Measurements from ENCODE around the gene GSK3B.
"Not testable (repeated sequence)": the region's sequence is repeated elsewhere in the genome, so short reads cannot be mapped to it uniquely, and the experiment has no call there.

Gene GSK3B

GRCh38 chr3:120053647-120054046 lies 40.6 kb downstream of the GSK3B start:
- not testable (repeated sequence) for DNase-seq (ENCODE audit: low spot score)

GRCh38 chr3:120052677-120053076 lies 41.6 kb downstream of the GSK3B start:
- DNase-seq (ENCODE audit: low spot score): no peak

DNA sequence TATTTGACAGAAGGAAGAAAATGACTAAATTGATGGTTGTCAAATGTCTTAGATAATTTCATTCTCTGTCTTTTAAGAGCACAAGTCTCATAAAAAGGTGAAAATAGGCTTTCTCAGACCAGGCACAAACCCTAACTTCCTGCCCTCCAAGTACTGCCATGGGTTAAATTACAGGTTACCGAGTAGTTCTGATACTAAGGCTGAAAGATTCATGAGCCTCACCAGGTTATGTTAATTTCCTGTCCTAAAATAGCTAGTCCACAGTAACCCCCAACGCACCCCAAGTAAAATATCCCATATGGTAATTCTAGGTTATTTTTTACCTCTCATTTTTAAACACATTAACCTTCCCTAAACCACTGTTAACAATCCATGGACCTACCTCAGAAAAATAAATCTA lies 42.0 kb downstream of the GSK3B start:
- DNase-seq (ENCODE audit: low spot score): no peak

DNA sequence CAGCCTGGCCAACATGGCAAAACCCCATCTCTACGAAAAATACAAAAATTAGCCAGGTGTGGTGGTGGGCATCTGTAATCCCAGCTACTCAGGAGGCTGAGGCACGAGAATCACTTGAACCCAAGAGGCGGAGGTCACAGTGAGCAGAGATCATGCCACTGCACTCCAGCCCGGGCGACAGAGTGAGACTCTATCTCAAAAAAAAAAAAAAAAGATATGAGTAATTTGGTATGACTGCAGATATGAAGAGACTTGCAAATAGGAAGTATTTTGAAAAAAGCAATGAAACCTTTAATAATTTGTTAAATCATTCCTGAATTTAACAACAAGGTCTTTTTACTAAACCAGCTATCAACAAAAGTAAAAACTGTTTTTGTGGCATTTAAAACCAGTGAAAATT lies 42.7 kb downstream of the GSK3B start:
- DNase-seq (ENCODE audit: low spot score): not testable (repeated sequence)

DNA sequence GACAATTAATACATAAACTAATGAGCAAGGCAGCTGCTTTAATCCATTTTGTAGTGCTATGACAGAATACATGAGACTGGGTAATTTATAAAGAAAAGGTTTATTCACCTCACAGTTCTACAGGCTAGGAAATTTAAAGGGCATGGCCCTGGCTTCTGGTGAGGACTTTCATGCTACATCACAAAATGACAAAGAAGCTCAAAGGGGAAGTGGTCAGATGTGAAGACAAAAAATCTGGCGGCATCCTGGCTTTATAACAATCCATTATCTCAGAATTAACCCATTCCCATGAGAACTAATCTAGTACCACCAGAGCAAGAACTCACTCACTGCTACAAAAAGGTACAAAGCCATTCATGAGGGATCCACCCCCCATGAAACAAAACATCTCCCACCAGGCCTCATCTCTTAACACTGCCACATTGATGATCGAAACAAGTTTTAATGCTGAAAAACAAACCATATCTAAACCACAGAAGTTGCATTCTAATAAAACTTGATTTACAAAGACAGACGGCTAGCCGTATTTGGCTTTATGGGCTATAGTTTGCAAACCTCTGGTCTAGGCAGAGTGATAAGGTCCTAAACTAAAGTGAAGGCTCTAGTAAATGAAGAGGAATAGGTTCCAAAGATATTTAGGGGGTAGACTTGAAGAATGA lies 44.2 kb downstream of the GSK3B start:
- DNase-seq (ENCODE audit: low spot score): no peak

DNA sequence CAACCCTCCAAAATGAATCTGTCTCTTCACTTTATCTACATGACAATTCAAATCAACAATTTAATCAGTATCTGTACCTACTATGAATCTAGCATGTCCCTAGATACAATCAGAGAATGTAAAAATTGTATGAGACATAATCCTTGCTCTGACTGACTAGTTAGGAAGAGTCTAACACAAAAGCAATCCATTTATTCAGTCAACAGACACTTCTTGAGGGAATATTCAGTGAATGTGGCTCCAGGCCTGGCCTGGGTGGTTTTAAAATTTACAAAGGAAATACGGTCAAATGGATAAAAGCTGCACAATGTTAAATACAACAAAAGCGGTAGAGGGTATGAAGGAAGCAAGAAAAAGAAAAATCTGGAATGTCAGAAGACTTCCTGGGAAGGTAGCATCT lies 45.2 kb downstream of the GSK3B start:
- no peak for DNase-seq (ENCODE audit: low spot score)

DNA sequence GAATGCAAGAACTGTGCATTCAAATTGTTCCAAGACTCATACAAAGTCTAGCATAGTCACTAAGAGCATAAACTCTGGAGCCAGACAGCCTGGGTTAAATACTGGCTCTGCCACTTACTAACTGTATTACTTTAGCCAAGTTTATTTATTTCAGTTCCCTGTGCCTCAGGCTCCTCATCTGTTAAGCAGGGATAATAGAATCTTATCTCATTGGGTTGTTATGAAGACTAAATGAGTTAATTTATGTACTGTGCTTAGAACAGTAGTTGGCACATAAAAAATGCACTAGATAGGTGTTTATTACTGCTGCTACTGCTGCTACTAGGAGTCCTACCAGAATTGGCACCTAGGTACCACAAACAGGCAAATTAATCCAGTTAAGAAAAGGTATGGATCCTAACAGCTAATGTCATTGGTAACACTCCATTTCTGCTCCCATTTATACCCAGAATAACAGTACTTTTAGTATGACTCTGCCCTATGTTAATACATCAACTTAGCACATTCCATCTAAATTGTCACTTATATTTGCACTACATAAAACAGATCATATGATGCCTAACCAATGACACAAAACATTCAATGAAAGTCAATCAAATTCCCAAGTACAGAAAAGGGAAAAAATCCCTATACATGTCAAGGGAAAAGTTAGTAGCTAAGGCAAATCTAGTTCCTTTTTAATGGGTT lies 45.7 kb downstream of the GSK3B start:
- DNase-seq (ENCODE audit: low spot score): no peak

GRCh38 chr3:120047686-120048085 lies 46.6 kb downstream of the GSK3B start:
- no peak for DNase-seq (ENCODE audit: low spot score)

DNA sequence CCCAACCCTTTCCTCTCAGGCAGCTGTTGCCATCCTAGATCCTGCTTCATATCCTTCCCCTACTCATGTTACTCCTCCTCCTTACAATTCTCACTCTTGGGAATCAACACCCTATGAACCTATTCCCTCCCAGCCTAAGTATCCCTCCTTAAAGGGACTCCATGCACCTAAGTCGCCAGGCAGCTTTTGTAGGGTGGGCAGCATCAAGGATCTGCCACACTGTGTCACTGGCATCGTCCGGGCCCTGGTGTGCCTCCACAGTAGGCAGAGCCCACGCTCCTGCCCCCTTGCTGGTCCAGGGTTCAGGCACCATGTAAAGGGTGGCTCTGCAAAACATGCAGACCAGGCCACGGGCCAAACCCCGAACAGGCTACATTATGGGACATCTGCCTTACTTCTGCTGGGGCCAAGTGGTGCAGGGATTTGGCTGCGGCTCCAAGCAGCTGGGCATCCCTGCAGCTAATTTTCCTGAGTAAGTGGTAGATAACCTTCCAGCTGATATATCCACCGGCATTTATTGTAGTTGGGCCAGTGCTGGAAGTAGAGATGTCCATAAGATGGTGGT lies 53.4 kb downstream of the GSK3B start:
- DNase-seq (ENCODE audit: low spot score): no peak

GRCh38 chr3:120039642-120040610 lies 54.3 kb downstream of the GSK3B start:
- no peak for DNase-seq (ENCODE audit: low spot score)

DNA sequence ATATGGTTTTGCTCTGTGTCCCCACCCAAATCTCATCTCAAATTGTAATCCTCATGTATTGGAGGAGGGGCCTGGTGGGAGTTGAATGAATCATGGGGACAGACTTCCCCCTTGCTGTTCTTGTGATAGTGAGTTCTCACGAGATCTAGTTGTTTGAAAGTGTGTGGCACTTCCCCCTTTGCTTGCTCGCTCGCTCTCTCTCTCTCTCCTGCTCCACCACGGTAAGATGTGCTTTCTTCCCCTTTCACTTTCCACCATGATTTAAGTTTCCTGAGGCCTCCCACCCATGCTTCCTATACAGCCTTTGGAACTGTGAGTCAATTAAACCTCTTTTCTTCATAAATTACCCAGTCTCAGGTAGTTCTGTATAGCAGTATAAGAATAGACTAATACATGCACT lies 60.7 kb downstream of the GSK3B start:
- DNase-seq (ENCODE audit: low spot score): no peak

- no peak for DNase-seq (ENCODE audit: low spot score)
These were observed 62.7 kb downstream of the GSK3B start for GRCh38 chr3:120031561-120031960.

- no peak for DNase-seq (ENCODE audit: low spot score)
These were observed 64.5 kb downstream of the GSK3B start for GRCh38 chr3:120029749-120030148.

DNA sequence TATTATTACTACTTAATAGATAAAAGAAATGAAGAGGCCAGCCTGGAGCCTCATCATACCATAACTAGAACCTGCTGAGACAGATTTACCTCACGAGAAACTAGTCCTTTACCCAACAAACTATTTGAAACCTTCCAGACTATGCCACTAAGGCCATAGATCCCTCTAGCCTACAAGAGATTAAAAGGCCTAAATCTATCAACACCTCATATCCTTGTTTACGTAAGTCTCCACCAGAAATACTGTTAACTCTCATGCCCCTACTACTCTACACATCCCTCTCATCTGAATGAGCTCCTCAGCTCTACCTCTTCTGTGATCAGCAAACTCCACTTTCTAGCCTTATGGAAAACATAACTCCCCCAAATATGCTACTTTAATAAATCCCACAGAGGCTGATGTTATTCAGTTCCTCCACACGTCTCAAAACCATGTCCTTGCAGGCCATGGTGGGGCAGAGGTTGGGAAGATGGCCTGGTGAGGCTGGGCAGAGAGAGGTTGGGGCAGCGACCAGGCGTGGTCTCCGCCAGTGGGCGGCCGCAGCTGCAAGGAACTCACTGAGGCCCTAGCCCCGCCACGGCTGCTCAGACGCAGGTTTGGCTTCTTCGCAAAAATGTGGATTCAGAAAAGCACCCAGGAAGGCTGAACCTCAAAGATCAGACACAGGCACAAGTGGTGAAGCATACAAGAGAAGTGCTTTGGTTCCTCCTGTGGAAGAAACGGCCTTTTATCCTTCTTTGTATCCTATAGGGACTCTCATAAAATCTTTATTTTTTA lies 65.8 kb downstream of the GSK3B start:
- no peak for DNase-seq (ENCODE audit: low spot score)

- DNase-seq (ENCODE audit: low spot score): no peak
These were observed 67.0 kb downstream of the GSK3B start for GRCh38 chr3:120027226-120027625.

DNA sequence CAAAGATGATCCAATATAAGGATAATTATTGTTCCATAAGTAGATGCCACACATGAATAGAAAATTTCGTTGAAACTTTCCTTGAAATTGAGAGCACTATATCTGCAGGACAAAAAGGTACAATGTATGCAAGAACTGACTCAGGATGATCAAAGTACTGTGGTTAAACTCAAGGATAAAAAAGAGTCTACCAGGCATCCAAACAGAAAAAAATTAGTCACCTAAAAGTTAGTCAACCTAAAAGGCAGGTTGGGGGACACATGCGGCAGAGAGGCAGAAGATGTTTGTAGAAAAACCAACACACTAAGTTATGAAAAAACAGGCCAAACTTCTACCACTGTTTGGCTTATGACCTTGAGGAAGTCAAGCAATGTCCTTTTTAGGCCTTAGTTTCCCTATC lies 68.7 kb downstream of the GSK3B start:
- DNase-seq (ENCODE audit: low spot score): no peak

GRCh38 chr3:120024103-120024502 lies 70.1 kb downstream of the GSK3B start:
- no peak for DNase-seq (ENCODE audit: low spot score)

- DNase-seq (ENCODE audit: low spot score): no peak
These were observed 71.5 kb downstream of the GSK3B start for GRCh38 chr3:120022729-120023128.

DNA sequence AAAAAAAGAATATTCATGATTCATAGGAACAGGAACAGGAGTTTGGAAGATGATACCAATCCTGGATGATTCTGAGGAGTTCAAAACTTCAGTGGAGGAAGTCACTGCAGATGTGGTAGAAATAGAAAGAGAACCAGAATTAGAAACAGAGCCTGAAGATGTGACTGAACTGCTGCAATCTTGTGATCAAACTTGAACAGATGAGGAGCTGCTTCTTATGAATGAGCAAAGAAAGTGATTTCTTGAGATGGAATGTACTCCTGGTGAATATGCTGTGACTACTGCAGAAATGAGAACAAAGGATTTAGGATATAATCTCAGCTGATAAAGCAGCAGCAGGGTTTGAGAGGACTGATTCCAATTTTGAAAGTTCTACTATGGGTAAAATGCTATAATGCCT lies 72.7 kb downstream of the GSK3B start:
- DNase-seq (ENCODE audit: low spot score): no peak

DNA sequence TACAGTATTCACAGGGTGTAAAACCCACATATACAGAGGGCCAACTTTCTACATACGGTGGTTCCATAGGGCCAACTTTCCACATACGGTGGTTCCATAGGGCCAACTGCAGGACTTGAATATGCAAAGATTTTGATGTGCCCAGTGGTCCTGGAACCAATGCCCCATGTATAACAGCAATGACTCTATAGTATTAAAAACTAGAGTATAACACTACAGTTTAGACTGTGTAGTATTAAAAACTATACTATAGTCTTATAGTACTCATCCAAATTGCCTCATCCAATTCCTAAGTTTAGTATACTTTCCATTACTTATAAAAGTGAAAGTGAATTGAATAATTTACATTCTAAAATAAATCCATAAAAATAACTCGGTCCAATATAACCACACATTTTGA lies 75.9 kb downstream of the GSK3B start:
- no peak for DNase-seq (ENCODE audit: low spot score)

GRCh38 chr3:120017692-120018091 lies 76.6 kb downstream of the GSK3B start:
- no peak for DNase-seq (ENCODE audit: low spot score)

GRCh38 chr3:120013481-120013880 lies 80.8 kb downstream of the GSK3B start:
- no peak for DNase-seq (ENCODE audit: low spot score)

Measured in left forelimb (tissue), 1 donor.